Memory B cell (primary cell): ENCODE results near the gene IGLON5.
A peak's percentile ranks its signal among the peaks of the same experiment; 100 is the strongest.

Experiments used
- ATAC-seq: fragments of 150-1000 bp; cut with Tn5 transposase; 2 replicates; pipeline ENCODE4 v1.10.0; 2021; ENCODE audit warnings: low read depth, mild to moderate bottlenecking, moderate library complexity
- DNase-seq, 2 donors: peaks; one replicate each; pipeline ENCODE4 v3.0.0; 2022; ENCODE audit warnings: low spot score in 2 of 2
- H3K27ac Mint-ChIP-seq: one replicate; pipeline ENCODE4 v1.8.0; 2022; ENCODE audit warnings: mild to moderate bottlenecking, moderate library complexity, mixed read lengths
- H3K27me3 Mint-ChIP-seq: one replicate; pipeline ENCODE4 v1.8.0; 2022; ENCODE audit warnings: mixed read lengths
- H3K36me3 Mint-ChIP-seq: one replicate; pipeline ENCODE4 v1.8.0; 2022; ENCODE audit warnings: mild to moderate bottlenecking, mixed read lengths
- H3K4me1 Mint-ChIP-seq: one replicate; pipeline ENCODE4 v1.8.0; 2022; ENCODE audit warnings: mixed read lengths
- H3K4me3 Mint-ChIP-seq: one replicate; pipeline ENCODE4 v1.8.0; 2022; ENCODE audit warnings: mild to moderate bottlenecking, moderate library complexity, mixed read lengths
- H3K9me3 Mint-ChIP-seq: one replicate; pipeline ENCODE4 v1.8.0; 2022; ENCODE audit warnings: mixed read lengths

IGLON5 gene

GRCh38 chr19:51339313-51339686 is 27.9 kb downstream of the IGLON5 start:
- peaks cover 2% of the 10 kb centered on the region for H3K36me3 Mint-ChIP-seq
- peaks cover 29% of the 10 kb centered on the region for H3K4me1 Mint-ChIP-seq
- peak overlapping the region; percentile 98 for H3K4me3 Mint-ChIP-seq
- peak overlapping the region; percentile 53 for H3K27ac Mint-ChIP-seq
- H3K27me3 Mint-ChIP-seq = no peaks in the 10 kb centered on the region
- no peaks in the 10 kb centered on the region for H3K9me3 Mint-ChIP-seq
- DNase-seq = no peak
- ATAC-seq = peak; percentile 3

GRCh38 chr19:51339687-51340656 is 28.5 kb downstream of the IGLON5 start:
- H3K27ac Mint-ChIP-seq = peak overlapping the region; percentile 53
- H3K36me3 Mint-ChIP-seq = peaks cover 2% of the 10 kb centered on the region
- peak overlapping the region; percentile 98 for H3K4me3 Mint-ChIP-seq
- H3K4me1 Mint-ChIP-seq = peaks cover 33% of the 10 kb centered on the region
- DNase-seq (peak; percentile 80 to 87), ATAC-seq (peak; percentile 68)
- H3K9me3 Mint-ChIP-seq = no peaks in the 10 kb centered on the region
- no peaks in the 10 kb centered on the region for H3K27me3 Mint-ChIP-seq

- no peaks in the 10 kb centered on the region for H3K9me3 Mint-ChIP-seq
- no peak for ATAC-seq
- H3K27me3 Mint-ChIP-seq = no peaks in the 10 kb centered on the region
Measured at GRCh38 chr19:51341066-51341465, 29.6 kb downstream of the IGLON5 start.

GRCh38 chr19:51341976-51342580 is 30.6 kb downstream of the IGLON5 start, which contains the start of gene VSIG10L:
Gene VSIG10L, minus strand, starts transcription at chr19:51342139. Its CDS starts 15 bp downstream, at chr19:51342124.
- H3K27ac Mint-ChIP-seq = peak within 1 kb of the TSS; percentile 63
- peaks cover 39% of the 10 kb centered on the region for H3K4me1 Mint-ChIP-seq
- DNase-seq (no peak), ATAC-seq (no peak)
- H3K4me3 Mint-ChIP-seq = peak within 1 kb of the TSS; percentile 98
- peaks cover 3% of the 10 kb centered on the region for H3K36me3 Mint-ChIP-seq
- no peaks in the 10 kb centered on the region for H3K9me3 Mint-ChIP-seq
- H3K27me3 Mint-ChIP-seq = no peaks in the 10 kb centered on the region

More at GRCh38 chr19:51341066-51341465, 29.6 kb downstream of the IGLON5 start:
- DNase-seq = no peak
- peak overlapping the region; percentile 53 for H3K27ac Mint-ChIP-seq
- peak overlapping the region; percentile 98 for H3K4me3 Mint-ChIP-seq
- H3K4me1 Mint-ChIP-seq = peaks cover 39% of the 10 kb centered on the region
- H3K36me3 Mint-ChIP-seq = peaks cover 2% of the 10 kb centered on the region

GRCh38 chr19:51342631-51343569 is 31.5 kb downstream of the IGLON5 start:
- H3K27ac Mint-ChIP-seq = peak overlapping the region; percentile 63
- no peak for ATAC-seq
- peaks cover 6% of the 10 kb centered on the region for H3K36me3 Mint-ChIP-seq
- H3K4me3 Mint-ChIP-seq = peak overlapping the region; percentile 2
- no peaks in the 10 kb centered on the region for H3K9me3 Mint-ChIP-seq
- H3K4me1 Mint-ChIP-seq = peaks cover 42% of the 10 kb centered on the region
- H3K27me3 Mint-ChIP-seq = no peaks in the 10 kb centered on the region
- no peak for DNase-seq

- Mint-ChIP-seq H3K9me3 (no peaks in the 10 kb centered on the region), H3K4me3 (peak overlapping the region; percentile 79), H3K27me3 (no peaks in the 10 kb centered on the region), H3K36me3 (peaks cover 9% of the 10 kb centered on the region), H3K27ac (peak overlapping the region; percentile 94), H3K4me1 (peaks cover 32% of the 10 kb centered on the region)
- ATAC-seq (no peak), DNase-seq (no peak)
Measured at GRCh38 chr19:51345076-51345620, 33.7 kb downstream of the IGLON5 start.

GRCh38 chr19:51346742-51347141 is 35.3 kb downstream of the IGLON5 start:
- peaks cover 15% of the 10 kb centered on the region for H3K36me3 Mint-ChIP-seq
- H3K4me1 Mint-ChIP-seq = peaks cover 29% of the 10 kb centered on the region
- no peaks in the 10 kb centered on the region for H3K27me3 Mint-ChIP-seq
- H3K27ac Mint-ChIP-seq = no peak overlapping the region
- ATAC-seq = no peak
- no peaks in the 10 kb centered on the region for H3K9me3 Mint-ChIP-seq
- no peak overlapping the region for H3K4me3 Mint-ChIP-seq
- no peak for DNase-seq

- Mint-ChIP-seq H3K4me3 (no peak overlapping the region), H3K4me1 (peaks cover 27% of the 10 kb centered on the region), H3K27ac (peak overlapping the region; percentile 1), H3K27me3 (no peaks in the 10 kb centered on the region), H3K9me3 (no peaks in the 10 kb centered on the region), H3K36me3 (peaks cover 21% of the 10 kb centered on the region)
- DNase-seq (no peak), ATAC-seq (no peak)
Measured at GRCh38 chr19:51347209-51347928, 35.9 kb downstream of the IGLON5 start.

- Mint-ChIP-seq H3K36me3 (peaks cover 29% of the 10 kb centered on the region), H3K27ac (no peak overlapping the region)
Measured at GRCh38 chr19:51351266-51351990, 40.0 kb downstream of the IGLON5 start.

GRCh38 chr19:51352783-51353360 is 41.4 kb downstream of the IGLON5 start:
- peaks cover 5% of the 10 kb centered on the region for H3K4me1 Mint-ChIP-seq
- H3K36me3 Mint-ChIP-seq = peaks cover 27% of the 10 kb centered on the region
- H3K4me3 Mint-ChIP-seq = no peak overlapping the region
- DNase-seq (no peak), ATAC-seq (no peak)
- no peak overlapping the region for H3K27ac Mint-ChIP-seq
- no peaks in the 10 kb centered on the region for H3K9me3 Mint-ChIP-seq
- H3K27me3 Mint-ChIP-seq = no peaks in the 10 kb centered on the region

More at GRCh38 chr19:51351266-51351990, 40.0 kb downstream of the IGLON5 start:
- ATAC-seq (no peak), DNase-seq (no peak)
- no peaks in the 10 kb centered on the region for H3K9me3 Mint-ChIP-seq
- no peak overlapping the region for H3K4me3 Mint-ChIP-seq
- H3K27me3 Mint-ChIP-seq = no peaks in the 10 kb centered on the region
- peaks cover 6% of the 10 kb centered on the region for H3K4me1 Mint-ChIP-seq

GRCh38 chr19:51354103-51354741 is 42.8 kb downstream of the IGLON5 start:
- no peak overlapping the region for H3K27ac Mint-ChIP-seq
- ATAC-seq = no peak

GRCh38 chr19:51354742-51355148 is 43.3 kb downstream of the IGLON5 start:
- H3K27me3 Mint-ChIP-seq = no peaks in the 10 kb centered on the region
- ATAC-seq (no peak), DNase-seq (no peak)
- H3K4me3 Mint-ChIP-seq = no peak overlapping the region
- no peaks in the 10 kb centered on the region for H3K9me3 Mint-ChIP-seq
- H3K4me1 Mint-ChIP-seq = peaks cover 5% of the 10 kb centered on the region
- peaks cover 27% of the 10 kb centered on the region for H3K36me3 Mint-ChIP-seq
- no peak overlapping the region for H3K27ac Mint-ChIP-seq

More at GRCh38 chr19:51354103-51354741, 42.8 kb downstream of the IGLON5 start:
- Mint-ChIP-seq H3K4me1 (peaks cover 5% of the 10 kb centered on the region), H3K36me3 (peaks cover 27% of the 10 kb centered on the region), H3K4me3 (no peak overlapping the region), H3K27me3 (no peaks in the 10 kb centered on the region), H3K9me3 (no peaks in the 10 kb centered on the region)
- no peak for DNase-seq
